Suprapubic skin (tissue), 3 donors: Measurements from ENCODE around the gene GUCD1.

Experiments used
- CTCF ChIP-seq, 2 donors: fragments of 200-600 bp in 1 of 2; fragments of 450-650 bp in 1 of 2; sonication (generic) in 1 of 2; IDR thresholded peaks; one replicate each; pipeline ENCODE4 v1.5.1; 2016 to 2019; ENCODE audit warnings: antibody characterized with exemption in 2 of 2, mild to moderate bottlenecking in 1 of 2, moderate library complexity in 1 of 2
- EP300 ChIP-seq: sonication (generic); formaldehyde crosslinking; IDR thresholded peaks from one replicate; pipeline ENCODE4 v1.6.1; 2017; ENCODE audit warnings: antibody characterized with exemption
- POLR2A ChIP-seq, 2 donors: fragments of 450-650 bp; IDR thresholded peaks; one replicate each; pipeline ENCODE4 v1.6.1; 2017; ENCODE audit warnings: antibody characterized with exemption in 2 of 2, mild to moderate bottlenecking in 2 of 2, moderate library complexity in 2 of 2

- TF ChIP-seq CTCF (IDR thresholded peaks at IDR 0.05) (no peak), POLR2A (IDR thresholded peaks at IDR 0.05) (no peak), EP300 (no peak)
Observed at GRCh38 chr22:24601217-24602104, 46.5 kb upstream of the GUCD1 start.
